Measurements from ENCODE around the gene ASTN2.

GRCh38 chr9:116700279-116700678 is 714.6 kb downstream of the ASTN2 start:
- TF ChIP-seq CTCF (IDR thresholded peaks at IDR 0.05 in 8 of 11, conservative IDR thresholded peaks at IDR 0.05 in 3 of 11) (no peak), POLR2AphosphoS5 (IDR thresholded peaks at IDR 0.05) (no peak), POLR2A (IDR thresholded peaks at IDR 0.05) (no peak)

Data from spleen (tissue), 7 donors.